Measurements from ENCODE around the gene GCGR. TPM values are rescaled to one million over a fixed set of nuclear protein-coding genes. Genes with fewer than 3 reads are reported as not detected.

The GCGR gene
- under 1 TPM in 1 of 4 donors, not detected in 3; 0.38 TPM for total RNA-seq

GRCh38 chr17:81803728-81804558, at the start of gene GCGR:
Gene GCGR (plus strand): TSS chr17:81804150. CDS start chr17:81809019, 4,869 bp downstream.
- no peak for TF ChIP-seq CTCF (IDR thresholded peaks at IDR 0.05; ENCODE audit: low read depth)

GRCh38 chr17:81792675-81793615, 11.0 kb upstream of the GCGR start:
- no peak for TF ChIP-seq CTCF (IDR thresholded peaks at IDR 0.05; ENCODE audit: low read depth)

- no peak for TF ChIP-seq CTCF (IDR thresholded peaks at IDR 0.05; ENCODE audit: low read depth)
Observed at GRCh38 chr17:81794074-81794476, 9.9 kb upstream of the GCGR start.

GRCh38 chr17:81794509-81794908, 9.4 kb upstream of the GCGR start:
- no peak for TF ChIP-seq CTCF (IDR thresholded peaks at IDR 0.05; ENCODE audit: low read depth)

- no peak for TF ChIP-seq CTCF (IDR thresholded peaks at IDR 0.05; ENCODE audit: low read depth)
Observed at GRCh38 chr17:81801327-81801726, 2.6 kb upstream of the GCGR start.

GRCh38 chr17:81802048-81802758, 1.7 kb upstream of the GCGR start:
- no peak for TF ChIP-seq CTCF (IDR thresholded peaks at IDR 0.05; ENCODE audit: low read depth)
